B cell (primary cell): ENCODE measurements around the gene RASSF8. TPM values are rescaled to one million over a fixed set of nuclear protein-coding genes. Genes with fewer than 3 reads are reported as not detected.

Experiments used
- ATAC-seq: fragments of 200-7000 bp; cut with Tn5 transposase; one replicate; pipeline ENCODE4 v1.10.0; 2021; ENCODE audit warnings: low read depth, mild to moderate bottlenecking, moderate number of reproducible peaks, moderate library complexity
- CTCF ChIA-PET: fragments of 350-600 bp; sonication (Branson Sonifier 250); formaldehyde crosslinking; loops from one replicate; lab custom pipeline; 2021; ENCODE audit warnings: antibody characterized with exemption, inconsistent platforms; lab: Charles Lee
- POLR2A ChIA-PET: fragments of 350-600 bp; sonication (Branson Sonifier 250); formaldehyde crosslinking; loops from one replicate; lab custom pipeline; 2021; ENCODE audit warnings: antibody characterized with exemption; lab: Charles Lee
- DNase-seq: peaks from one replicate; pipeline ENCODE4 v3.0.0; 2013
- H2AFZ ChIP-seq: 2 replicates; pipeline ENCODE4 v1.6.1; 2012; ENCODE audit warnings: mild to moderate bottlenecking, low read depth, low read length; ENCODE audit not compliant: insufficient read depth, poor library complexity, severe bottlenecking
- H3K27ac ChIP-seq, 2 donors: 1 replicate in 1 of 2; 2 replicates in 1 of 2; pipeline ENCODE4 v1.5.1; 2012 to 2013; ENCODE audit warnings: low read length in 2 of 2, mild to moderate bottlenecking in 2 of 2, moderate library complexity in 1 of 2
- H3K27me3 ChIP-seq, 4 experiments: fragments of 200-600 bp in 1 of 4; sonication (generic) in 1 of 4; replicated peaks in 1 of 4; 1 replicate in 2 of 4; 2 replicates in 2 of 4; pipeline versions ENCODE4 v1.6.1 to v1.7.0; 2013 to 2016; ENCODE audit warnings: low read length in 3 of 4, mild to moderate bottlenecking in 2 of 4, mixed read lengths in 1 of 4, moderate library complexity in 1 of 4; ENCODE audit not compliant: insufficient read depth in 4 of 4, control insufficient read depth in 3 of 4; ENCODE audit errors: control extremely low read depth in 1 of 4
- H3K36me3 ChIP-seq, 2 experiments: replicated peaks in 1 of 2; 1 replicate in 1 of 2; 2 replicates in 1 of 2; pipeline versions ENCODE4 v1.6.1 to v1.7.1; 2013; ENCODE audit warnings: low read length in 1 of 2; ENCODE audit not compliant: insufficient read depth in 2 of 2, control insufficient read depth in 1 of 2; ENCODE audit errors: control extremely low read depth in 1 of 2, extremely low read depth in 1 of 2
- H3K4me1 ChIP-seq, 2 donors: fragments of 200-600 bp in 1 of 2; sonication (generic) in 1 of 2; 1 replicate in 1 of 2; 2 replicates in 1 of 2; pipeline versions ENCODE4 v1.5.1 to v1.6.1; 2013 to 2017; ENCODE audit warnings: low read length in 2 of 2; ENCODE audit not compliant: control insufficient read depth in 2 of 2, insufficient read depth in 2 of 2
- H3K4me2 ChIP-seq: replicated peaks from 2 replicates; pipeline ENCODE3; 2012; ENCODE audit warnings: mild to moderate bottlenecking, low read depth, low read length; ENCODE audit not compliant: poor library complexity, severe bottlenecking
- H3K4me3 ChIP-seq, 5 experiments: fragments of 200-600 bp in 1 of 5; sonication (generic) in 1 of 5; 1 replicate in 3 of 5; 2 replicates in 2 of 5; pipeline versions ENCODE4 v1.5.1 to v1.7.0; 2011 to 2016; ENCODE audit warnings: low read length in 4 of 5, mild to moderate bottlenecking in 4 of 5, low read depth in 2 of 5, control low read depth in 1 of 5, moderate library complexity in 1 of 5; ENCODE audit not compliant: insufficient read depth in 1 of 5; ENCODE audit errors: control extremely low read depth in 1 of 5, extremely low read depth in 1 of 5
- H3K79me2 ChIP-seq: fragments of 200-600 bp; sonication (generic); one replicate; pipeline ENCODE4 v1.6.0; 2016; ENCODE audit warnings: low read length; ENCODE audit not compliant: control insufficient read depth, insufficient read depth
- H3K9ac ChIP-seq: fragments of 200-600 bp; sonication (generic); 2 replicates; pipeline ENCODE4 v1.6.1; 2017; ENCODE audit warnings: mild to moderate bottlenecking, low read length, moderate library complexity
- H3K9me3 ChIP-seq, 3 donors: one replicate each; pipeline versions ENCODE4 v1.6.1 to v1.7.1; 2013; ENCODE audit warnings: low read length in 2 of 3; ENCODE audit not compliant: control insufficient read depth in 2 of 3, insufficient read depth in 1 of 3; ENCODE audit errors: control extremely low read depth in 1 of 3
- H4K20me1 ChIP-seq: 2 replicates; pipeline ENCODE4 v1.6.0; 2012; ENCODE audit warnings: mild to moderate bottlenecking, low read length; ENCODE audit not compliant: insufficient read depth, control insufficient read depth, poor library complexity, severe bottlenecking
- H3K27ac Mint-ChIP-seq: one replicate; pipeline ENCODE4 v1.8.0; 2021; ENCODE audit warnings: mixed read lengths
- H3K27me3 Mint-ChIP-seq: one replicate; pipeline ENCODE4 v1.8.0; 2021; ENCODE audit warnings: mixed read lengths
- H3K4me1 Mint-ChIP-seq: one replicate; pipeline ENCODE4 v1.8.0; 2021; ENCODE audit warnings: mixed read lengths
- H3K4me3 Mint-ChIP-seq: one replicate; pipeline ENCODE4 v1.8.0; 2021; ENCODE audit warnings: mixed read lengths
- H3K9me3 Mint-ChIP-seq: one replicate; pipeline ENCODE4 v1.8.0; 2022; ENCODE audit warnings: mixed read lengths; ENCODE audit not compliant: insufficient read depth
- EZH2 ChIP-seq: IDR thresholded peaks from 2 replicates; pipeline ENCODE4 v1.6.1; 2012; ENCODE audit warnings: borderline replicate concordance, low read depth, mild to moderate bottlenecking, moderate library complexity, low read length; ENCODE audit not compliant: insufficient read depth, poor library complexity, severe bottlenecking
- WGBS: methylation state at CpG from one replicate; pipeline ENCODE4 v1.1.5; 2013; ENCODE audit warnings: missing lambda C conversion rate; ENCODE audit not compliant: insufficient coverage; 5-methylcytosine and 5-hydroxymethylcytosine counted together
- intact Hi-C: fragments of 100-400 bp; cut with micrococcal nuclease; formaldehyde crosslinking; loops from one replicate; pipeline ENCODE4 v1.10.0; 2022
- polyA plus RNA-seq: library from polyadenylated mRNA; depleted of rRNA; stranded (reverse); fragments of >200 nt; gene quantifications from 2 replicates; pipeline ENCODE4 v1.2.3, GENCODE V29; 2012
- total RNA-seq, 2 donors: library from RNA; stranded (reverse); fragments of 120-200 nt in 1 of 2; gene quantifications; 1 replicate in 1 of 2; 2 replicates in 1 of 2; pipeline versions ENCODE4 v1.2.3 to v1.2.4, GENCODE V29; 2013 to 2022
- TF ChIP-seq, protein P1 (sequence below): fragments of 200-600 bp; IDR thresholded peaks from one replicate; pipeline ENCODE4 v1.8.0; 2022; ENCODE audit warnings: antibody characterized with exemption, mild to moderate bottlenecking

RASSF8 gene
- total and polyA plus RNA-seq, 2 donors (not counting 1 experiment from before 2014, with no cell fraction given): 0.01 to 0.49 TPM

DNA sequence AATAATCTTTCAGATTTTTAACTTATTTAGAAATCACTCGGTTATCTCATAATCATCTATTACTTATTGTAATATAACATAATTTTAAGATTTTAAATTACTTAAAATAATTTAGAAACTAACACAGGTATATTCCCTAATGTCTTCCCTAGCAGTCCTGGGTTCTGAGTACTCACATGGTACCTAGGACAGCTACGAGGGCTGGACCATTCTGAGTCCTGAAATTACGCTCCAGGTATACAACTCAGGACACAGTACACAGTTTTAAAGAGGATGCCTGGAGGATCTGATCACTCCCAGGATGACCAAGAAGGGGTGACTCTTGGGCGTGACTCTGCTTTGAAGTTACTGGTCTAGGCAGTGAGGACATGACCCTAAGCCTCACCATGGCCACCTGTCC, 9.1 kb upstream of the RASSF8 start:
- no peaks in the 10 kb centered on the region for H3K27me3 ChIP-seq
- CTCF ChIA-PET: no interaction called here

DNA sequence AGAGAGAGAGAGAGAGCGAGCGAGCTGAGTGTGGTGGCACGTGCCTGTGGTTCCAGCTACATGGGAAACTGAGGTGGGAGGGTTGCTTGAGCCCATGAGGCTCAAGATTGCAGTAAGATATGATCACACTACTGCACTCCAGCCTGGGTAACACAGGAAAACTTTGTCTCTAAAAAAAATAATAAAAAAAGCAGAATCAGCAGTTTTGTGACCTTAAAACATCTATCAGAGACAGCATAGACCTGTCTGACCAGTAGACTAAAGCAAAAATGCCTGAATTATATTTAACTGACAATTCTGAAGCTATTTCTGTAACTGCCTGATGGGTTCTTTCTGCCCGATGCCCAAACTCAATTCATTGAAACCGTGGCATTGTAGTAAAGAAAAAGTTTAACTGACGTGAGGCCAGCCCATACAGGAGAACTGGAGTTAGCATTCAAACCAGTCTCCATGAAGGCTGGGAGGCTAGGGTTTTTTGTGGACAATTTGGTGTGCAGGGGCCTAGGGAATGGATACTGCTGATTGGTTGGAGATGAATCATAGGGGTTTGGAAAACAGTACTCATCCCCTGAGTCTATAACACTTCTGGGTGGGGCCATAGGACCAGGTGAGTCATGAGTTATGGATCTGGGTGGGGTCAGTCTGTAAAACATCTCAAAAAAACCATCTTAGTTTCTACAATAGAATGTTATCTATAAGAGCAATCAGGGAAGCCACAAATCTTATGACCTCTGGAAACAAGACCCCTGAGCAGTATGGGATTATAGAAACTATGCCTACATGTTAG, 8.0 kb upstream of the RASSF8 start:
- H4K20me1 ChIP-seq: no peaks in the 10 kb centered on the region
- 97% methylated on average over 3 of the region's 6 CpGs for WGBS
- Mint-ChIP-seq H3K4me1 (no peaks in the 10 kb centered on the region), H3K9me3 (no peaks in the 10 kb centered on the region), H3K27me3 (peaks cover 6% of the 10 kb centered on the region), H3K4me3 (no peak overlapping the region), H3K27ac (no peak overlapping the region)
- no peak overlapping the region for H3K4me3 ChIP-seq
- no peak overlapping the region for H3K4me2 ChIP-seq
- no peaks in the 10 kb centered on the region for H3K9me3 ChIP-seq
- H3K9ac ChIP-seq: no peak overlapping the region
- intact Hi-C loops: no loop called here
- H3K4me1 ChIP-seq: no peaks in the 10 kb centered on the region
- ChIA-PET POLR2A (no interaction called here), CTCF (no interaction called here)
- ATAC-seq: no peak
- no peaks in the 10 kb centered on the region for H3K27me3 ChIP-seq
- H3K27ac ChIP-seq: no peak overlapping the region
- no peak for TF ChIP-seq EZH2
- TF ChIP-seq, protein P1, sequence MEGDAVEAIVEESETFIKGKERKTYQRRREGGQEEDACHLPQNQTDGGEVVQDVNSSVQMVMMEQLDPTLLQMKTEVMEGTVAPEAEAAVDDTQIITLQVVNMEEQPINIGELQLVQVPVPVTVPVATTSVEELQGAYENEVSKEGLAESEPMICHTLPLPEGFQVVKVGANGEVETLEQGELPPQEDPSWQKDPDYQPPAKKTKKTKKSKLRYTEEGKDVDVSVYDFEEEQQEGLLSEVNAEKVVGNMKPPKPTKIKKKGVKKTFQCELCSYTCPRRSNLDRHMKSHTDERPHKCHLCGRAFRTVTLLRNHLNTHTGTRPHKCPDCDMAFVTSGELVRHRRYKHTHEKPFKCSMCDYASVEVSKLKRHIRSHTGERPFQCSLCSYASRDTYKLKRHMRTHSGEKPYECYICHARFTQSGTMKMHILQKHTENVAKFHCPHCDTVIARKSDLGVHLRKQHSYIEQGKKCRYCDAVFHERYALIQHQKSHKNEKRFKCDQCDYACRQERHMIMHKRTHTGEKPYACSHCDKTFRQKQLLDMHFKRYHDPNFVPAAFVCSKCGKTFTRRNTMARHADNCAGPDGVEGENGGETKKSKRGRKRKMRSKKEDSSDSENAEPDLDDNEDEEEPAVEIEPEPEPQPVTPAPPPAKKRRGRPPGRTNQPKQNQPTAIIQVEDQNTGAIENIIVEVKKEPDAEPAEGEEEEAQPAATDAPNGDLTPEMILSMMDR: no peak
- no peak overlapping the region for H2AFZ ChIP-seq
- no peak for DNase-seq
- no peaks in the 10 kb centered on the region for H3K36me3 ChIP-seq
- no peaks in the 10 kb centered on the region for H3K79me2 ChIP-seq

More for the DNA sequence above, 9.1 kb upstream of the RASSF8 start:
- TF ChIP-seq EZH2: no peak
- TF ChIP-seq, protein P1: no peak
- H3K79me2 ChIP-seq: no peaks in the 10 kb centered on the region
- H3K36me3 ChIP-seq: no peaks in the 10 kb centered on the region
- H3K4me1 ChIP-seq: no peaks in the 10 kb centered on the region
- no peak overlapping the region for H3K27ac Mint-ChIP-seq
- no peak overlapping the region for H3K4me3 ChIP-seq
- H4K20me1 ChIP-seq: no peaks in the 10 kb centered on the region
- POLR2A ChIA-PET: no interaction called here
- DNase-seq (no peak), ATAC-seq (no peak)
- no peaks in the 10 kb centered on the region for H3K4me1 Mint-ChIP-seq
- peaks cover 6% of the 10 kb centered on the region for H3K27me3 Mint-ChIP-seq
- WGBS: 92% methylated on average over 3 of the region's 4 CpGs
- H3K27ac ChIP-seq: no peak overlapping the region
- no peak overlapping the region for H3K4me3 Mint-ChIP-seq
- H3K4me2 ChIP-seq: no peak overlapping the region
- H3K9me3 Mint-ChIP-seq: no peaks in the 10 kb centered on the region
- H2AFZ ChIP-seq: no peak overlapping the region
- H3K9me3 ChIP-seq: no peaks in the 10 kb centered on the region
- intact Hi-C loops: no loop called here
- no peak overlapping the region for H3K9ac ChIP-seq
